Loucy (cell line): ENCODE measurements around the gene PKP4.

Experiments
- H2AFZ ChIP-seq: fragments of 200-600 bp; sonication (generic); 2 replicates; pipeline ENCODE4 v1.6.0; 2016; ENCODE audit warnings: antibody characterized with exemption, mild to moderate bottlenecking, low read length, moderate library complexity
- H3F3A ChIP-seq: fragments of 200-600 bp; 2 replicates; pipeline ENCODE4 v1.6.0; 2016; ENCODE audit warnings: antibody characterized with exemption, low read depth, mild to moderate bottlenecking
- H3K27me3 ChIP-seq: fragments of 200-600 bp; sonication (generic); 2 replicates; pipeline ENCODE4 v1.6.1; 2014; ENCODE audit warnings: low read length, mild to moderate bottlenecking; ENCODE audit not compliant: insufficient read depth, poor library complexity, severe bottlenecking
- H3K36me3 ChIP-seq: fragments of 200-600 bp; sonication (generic); 2 replicates; pipeline ENCODE4 v1.6.1; 2016; ENCODE audit warnings: low read length; ENCODE audit not compliant: insufficient read depth
- H3K4me1 ChIP-seq: fragments of 200-600 bp; sonication (generic); 2 replicates; pipeline ENCODE4 v1.5.1; 2014; ENCODE audit warnings: low read length, mild to moderate bottlenecking; ENCODE audit not compliant: insufficient read depth, poor library complexity, severe bottlenecking
- H3K4me2 ChIP-seq: fragments of 200-600 bp; sonication (generic); 2 replicates; pipeline ENCODE4 v1.6.0; 2014; ENCODE audit warnings: antibody characterized with exemption, low read length, low read depth, mild to moderate bottlenecking; ENCODE audit not compliant: poor library complexity, severe bottlenecking
- H3K4me3 ChIP-seq: fragments of 200-600 bp; sonication (generic); 2 replicates; pipeline ENCODE4 v1.5.1; 2014; ENCODE audit warnings: low read length, mild to moderate bottlenecking, mixed read lengths; ENCODE audit not compliant: poor library complexity, severe bottlenecking
- H3K79me2 ChIP-seq: fragments of 200-600 bp; sonication (generic); 2 replicates; pipeline ENCODE4 v1.6.1; 2014; ENCODE audit warnings: low read length; ENCODE audit not compliant: insufficient read depth
- H3K9ac ChIP-seq: fragments of 200-600 bp; sonication (generic); 2 replicates; pipeline ENCODE4 v1.6.0; 2014; ENCODE audit warnings: mild to moderate bottlenecking, low read depth, low read length, moderate library complexity; ENCODE audit not compliant: poor library complexity, severe bottlenecking
- H3K9me2 ChIP-seq: fragments of 200-600 bp; sonication (generic); replicated peaks from 2 replicates; pipeline ENCODE4 v1.6.1; 2016; ENCODE audit warnings: low read depth, low read length, mixed read lengths
- H3K9me3 ChIP-seq: fragments of 200-600 bp; sonication (generic); 2 replicates; pipeline ENCODE4 v1.6.1; 2014; ENCODE audit warnings: mild to moderate bottlenecking, antibody characterized with exemption, low read length, low read depth; ENCODE audit not compliant: insufficient read depth
- H4K20me1 ChIP-seq: fragments of 200-600 bp; sonication (generic); 2 replicates; pipeline ENCODE4 v1.6.0; 2014; ENCODE audit warnings: antibody characterized with exemption, low read length, mild to moderate bottlenecking; ENCODE audit not compliant: insufficient read depth, poor library complexity, severe bottlenecking
- CTCF ChIP-seq: fragments of 200-600 bp; sonication (generic); conservative IDR thresholded peaks from 2 replicates; pipeline ENCODE4 v1.5.1; 2014; ENCODE audit warnings: mild to moderate bottlenecking, antibody characterized with exemption, low read length
- EZH2phosphoT487 ChIP-seq: fragments of 200-600 bp; IDR thresholded peaks from 2 replicates; pipeline ENCODE4 v1.6.1; 2018; ENCODE audit warnings: antibody characterized with exemption, mild to moderate bottlenecking, moderate library complexity, borderline replicate concordance

Gene PKP4

GRCh38 chr2:158616480-158617000, 159.8 kb downstream of the PKP4 start:
- H2AFZ ChIP-seq: no peak overlapping the region
- no peaks in the 10 kb centered on the region for H3K79me2 ChIP-seq
- H3F3A ChIP-seq: no peaks in the 10 kb centered on the region
- H3K4me3 ChIP-seq: no peak overlapping the region
- H3K9ac ChIP-seq: no peak overlapping the region
- peaks cover 4% of the 10 kb centered on the region for H3K4me1 ChIP-seq
- TF ChIP-seq EZH2phosphoT487 (no peak), CTCF (no peak)
- no peak overlapping the region for H3K4me2 ChIP-seq
- peaks cover 3% of the 10 kb centered on the region; the same call in 1 of the 2 replicates for H3K36me3 ChIP-seq
- no peaks in the 10 kb centered on the region for H3K9me3 ChIP-seq
- H3K27me3 ChIP-seq: no peaks in the 10 kb centered on the region
- no peaks in the 10 kb centered on the region for H4K20me1 ChIP-seq
- no peaks in the 10 kb centered on the region for H3K9me2 ChIP-seq

GRCh38 chr2:158618891-158619490, 162.2 kb downstream of the PKP4 start:
- H3K27me3 ChIP-seq: no peaks in the 10 kb centered on the region
- H3K4me3 ChIP-seq: no peak overlapping the region
- no peaks in the 10 kb centered on the region for H3K79me2 ChIP-seq
- peaks cover 6% of the 10 kb centered on the region; the same call in 1 of the 2 replicates for H3K36me3 ChIP-seq
- TF ChIP-seq EZH2phosphoT487 (no peak), CTCF (no peak)
- H3K4me1 ChIP-seq: peaks cover 4% of the 10 kb centered on the region
- H3K9ac ChIP-seq: no peak overlapping the region
- no peak overlapping the region for H3K4me2 ChIP-seq
- H2AFZ ChIP-seq: no peak overlapping the region
- H3K9me2 ChIP-seq: no peaks in the 10 kb centered on the region
- H3F3A ChIP-seq: no peaks in the 10 kb centered on the region
- no peaks in the 10 kb centered on the region for H4K20me1 ChIP-seq
- H3K9me3 ChIP-seq: no peaks in the 10 kb centered on the region

DNA sequence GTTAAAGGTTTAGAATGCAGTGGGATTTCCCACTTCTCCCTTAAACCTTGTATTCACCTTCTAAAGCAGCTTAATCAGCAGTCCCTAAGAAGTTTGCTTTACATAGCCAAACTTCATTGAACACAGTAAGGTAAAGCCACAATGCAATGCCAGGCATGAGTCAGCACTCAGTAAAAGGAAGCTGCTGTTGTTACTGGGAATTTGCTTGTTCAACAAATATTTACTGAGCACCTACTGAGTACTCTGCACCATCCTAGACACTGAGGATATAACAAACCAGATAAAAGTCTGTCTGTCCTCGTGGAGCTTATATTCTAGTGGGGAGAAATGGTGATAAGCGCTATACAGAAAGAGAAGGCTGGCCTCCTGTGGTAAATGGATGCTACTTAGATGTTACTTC, 162.7 kb downstream of the PKP4 start:
- peaks cover 10% of the 10 kb centered on the region for H3K36me3 ChIP-seq
- no peaks in the 10 kb centered on the region for H3K9me3 ChIP-seq
- no peak overlapping the region for H3K9ac ChIP-seq
- H4K20me1 ChIP-seq: no peaks in the 10 kb centered on the region
- H3K9me2 ChIP-seq: no peaks in the 10 kb centered on the region
- H3K79me2 ChIP-seq: no peaks in the 10 kb centered on the region
- TF ChIP-seq CTCF: no peak
- no peak overlapping the region for H3K4me2 ChIP-seq
- no peak overlapping the region for H3K4me3 ChIP-seq
- no peaks in the 10 kb centered on the region for H3K27me3 ChIP-seq
- no peak overlapping the region for H2AFZ ChIP-seq
- H3F3A ChIP-seq: no peaks in the 10 kb centered on the region
- H3K4me1 ChIP-seq: peaks cover 4% of the 10 kb centered on the region
